CD4-positive, alpha-beta T cell treated with Interleukin-17A for 4 hours (primary cell): ENCODE data around the gene HP.
A peak's percentile ranks its signal among the peaks of the same experiment; 100 is the strongest.

Experiments
- DNase-seq: peaks from one replicate; pipeline ENCODE4 v3.0.0-alpha.2; 2020; ENCODE audit warnings: mixed read lengths

HP gene

DNA sequence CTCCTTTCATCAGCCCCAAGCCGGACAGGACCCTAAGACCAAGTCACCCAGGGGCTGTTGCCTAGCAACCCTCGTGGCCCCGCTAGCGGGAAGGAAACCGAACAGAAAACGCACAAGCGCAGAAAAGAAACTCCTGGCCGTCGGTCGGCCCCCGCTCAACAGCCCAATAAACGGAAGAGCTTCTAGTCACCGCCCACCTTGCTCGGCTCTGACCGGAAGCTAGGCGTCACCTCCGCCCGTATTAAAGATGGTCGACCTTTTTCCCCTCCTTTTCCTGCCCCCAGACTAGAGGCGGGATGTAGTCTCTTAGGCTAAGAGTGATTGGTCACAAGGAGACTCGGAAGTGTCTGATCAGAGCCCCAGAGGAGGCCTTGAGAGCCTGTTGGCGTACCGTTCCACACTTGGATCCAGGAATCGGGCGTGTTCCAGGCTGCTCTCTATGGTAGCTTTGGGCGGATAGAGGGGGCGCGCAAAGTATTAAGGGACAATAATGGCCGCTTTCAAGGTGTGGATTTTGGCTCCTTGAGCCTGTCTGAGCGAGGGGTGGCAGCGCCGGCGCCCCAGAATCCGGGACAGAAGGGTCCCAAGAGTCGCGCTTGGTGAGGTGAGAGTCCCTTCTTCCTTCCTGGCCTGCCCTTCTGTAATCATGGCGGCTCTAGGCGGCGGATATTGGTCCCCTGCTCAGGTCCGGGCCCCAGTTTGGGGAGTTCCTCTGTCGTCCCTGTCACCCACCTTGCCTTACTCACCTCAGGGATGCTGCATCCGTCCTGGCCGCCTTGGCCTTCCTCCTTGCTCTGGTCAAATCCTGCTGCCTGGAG, 39.4 kb downstream of the HP start, which contains the start of the genes DHX38 and TXNL4B:
DHX38 (plus strand) TSS at position 400 of the 818 bp plus-strand sequence. CDS start 2,311 bp downstream, outside the sequence.
TXNL4B (minus strand) TSS at position 173 of the 818 bp plus-strand sequence. CDS start 2,871 bp downstream, outside the sequence.
- DNase-seq: peak; percentile 92

DNA sequence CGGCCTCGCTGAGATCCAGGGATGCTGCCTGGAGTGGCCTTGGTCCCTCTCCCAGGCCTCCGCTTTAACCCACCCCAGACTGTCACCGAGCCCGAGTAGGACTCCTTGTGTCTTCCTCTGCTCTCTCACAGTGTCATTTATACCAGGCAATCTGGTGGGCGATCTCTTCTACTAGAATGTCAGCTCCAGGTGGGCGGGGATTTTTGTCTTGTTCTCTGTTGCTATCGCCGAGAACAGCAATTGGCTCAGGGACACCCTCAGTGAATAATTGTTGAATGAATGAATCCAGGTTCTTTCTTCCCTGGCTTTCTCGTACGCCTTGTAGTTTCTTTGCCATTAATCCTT, 39.9 kb downstream of the HP start:
- DNase-seq: no peak

DNA sequence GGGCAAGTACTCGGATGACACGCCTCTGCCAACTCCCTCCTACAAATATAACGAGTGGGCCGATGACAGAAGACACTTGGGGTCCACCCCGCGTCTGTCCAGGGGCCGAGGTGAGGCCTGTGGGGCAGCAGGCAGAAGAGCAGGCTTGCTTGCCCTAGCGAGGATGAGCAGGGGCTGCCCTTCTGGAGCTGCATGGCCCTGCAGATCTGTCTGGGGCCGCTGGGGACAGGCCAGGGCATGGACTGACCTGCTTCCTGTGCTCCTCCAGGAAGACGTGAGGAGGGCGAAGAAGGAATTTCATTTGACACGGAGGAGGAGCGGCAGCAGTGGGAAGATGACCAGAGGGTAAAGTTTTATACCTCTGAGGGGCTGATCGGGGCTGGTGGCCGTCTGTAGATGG, 44.6 kb downstream of the HP start:
- DNase-seq: no peak

DNA sequence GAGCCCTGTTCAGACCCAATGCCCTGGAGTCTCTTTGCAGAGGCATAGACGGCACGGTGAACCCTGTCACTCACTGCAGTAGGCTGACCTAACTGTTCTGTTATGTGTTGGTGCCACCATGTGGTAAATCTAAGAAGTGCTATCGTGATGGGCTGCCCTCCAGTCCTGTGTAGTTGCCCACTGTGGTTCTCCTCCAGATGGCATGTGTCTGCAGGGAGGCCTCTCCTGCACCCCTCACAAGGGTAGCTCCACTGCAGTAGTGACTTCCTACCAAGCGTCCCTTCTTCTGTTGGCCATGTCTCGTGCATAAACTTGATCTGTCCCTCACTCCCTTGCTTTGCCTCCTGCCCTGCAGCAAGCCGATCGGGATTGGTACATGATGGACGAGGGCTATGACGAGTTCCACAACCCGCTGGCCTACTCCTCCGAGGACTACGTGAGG, 45.1 kb downstream of the HP start:
- peak; percentile 31 for DNase-seq

DNA sequence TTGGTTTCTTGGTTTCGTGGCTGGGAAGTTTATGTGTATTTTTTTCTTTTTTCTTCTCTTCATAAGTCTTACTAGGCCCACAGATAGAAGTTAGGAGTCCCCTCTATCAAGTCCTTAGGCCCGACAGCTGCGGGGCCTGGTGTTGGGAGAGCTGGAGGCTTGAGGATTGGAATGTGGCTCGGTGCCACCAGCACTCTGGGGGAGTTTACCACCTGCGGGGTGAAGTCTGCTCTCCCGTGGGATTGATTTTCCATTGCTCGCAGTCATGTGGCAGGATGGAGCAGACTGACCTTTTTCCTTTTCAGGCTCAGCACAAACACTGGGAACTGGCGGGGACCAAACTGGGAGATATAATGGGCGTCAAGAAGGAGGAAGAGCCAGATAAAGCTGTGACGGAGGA, 46.9 kb downstream of the HP start:
- no peak for DNase-seq

DNA sequence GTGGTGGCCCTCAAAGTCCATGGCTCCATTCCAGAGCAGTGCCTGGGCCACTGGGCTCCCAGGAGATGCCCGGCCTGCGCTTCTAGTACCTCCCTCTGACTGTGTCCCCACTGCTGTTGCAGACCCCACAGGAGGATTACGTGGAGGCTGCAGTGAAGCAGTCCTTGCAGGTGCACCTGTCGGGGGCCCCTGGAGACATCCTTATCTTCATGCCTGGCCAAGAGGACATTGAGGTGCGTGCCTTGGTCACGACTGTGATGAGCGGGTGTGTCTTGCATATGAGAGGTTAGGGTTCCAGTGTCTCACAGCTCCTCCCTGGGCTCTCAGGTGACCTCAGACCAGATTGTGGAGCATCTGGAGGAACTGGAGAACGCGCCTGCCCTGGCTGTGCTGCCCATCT, 50.6 kb downstream of the HP start:
- DNase-seq: no peak

DNA sequence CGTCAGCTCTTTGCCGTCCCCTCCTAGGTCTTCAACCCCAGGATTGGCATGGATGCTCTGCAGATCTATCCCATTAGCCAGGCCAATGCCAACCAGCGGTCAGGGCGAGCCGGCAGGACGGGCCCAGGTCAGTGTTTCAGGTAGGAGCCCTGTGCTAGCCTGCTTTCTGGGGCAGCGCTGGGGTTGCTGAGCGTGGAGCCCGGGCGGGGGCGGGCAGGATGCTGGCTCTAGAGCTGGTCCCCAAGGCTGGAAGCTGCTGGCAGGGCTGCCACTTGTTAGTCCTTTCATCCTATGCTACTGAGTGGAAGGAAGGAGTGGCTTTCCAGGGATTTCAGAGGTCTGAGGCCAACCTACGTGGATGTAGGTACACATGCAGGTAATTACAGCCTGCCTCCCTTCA, 51.7 kb downstream of the HP start:
- DNase-seq: no peak

DNA sequence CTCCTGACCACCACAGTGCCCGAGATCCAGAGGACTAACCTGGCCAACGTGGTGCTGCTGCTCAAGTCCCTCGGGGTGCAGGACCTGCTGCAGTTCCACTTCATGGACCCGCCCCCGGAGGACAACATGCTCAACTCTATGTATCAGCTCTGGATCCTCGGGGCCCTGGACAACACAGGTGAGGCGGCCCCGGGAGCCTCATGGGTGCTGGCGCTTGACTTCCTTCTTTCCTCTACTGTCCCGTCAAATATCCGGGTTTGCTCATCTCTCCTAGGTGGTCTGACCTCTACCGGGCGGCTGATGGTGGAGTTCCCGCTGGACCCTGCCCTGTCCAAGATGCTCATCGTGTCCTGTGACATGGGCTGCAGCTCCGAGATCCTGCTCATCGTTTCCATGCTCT, 53.1 kb downstream of the HP start:
- no peak for DNase-seq

DNA sequence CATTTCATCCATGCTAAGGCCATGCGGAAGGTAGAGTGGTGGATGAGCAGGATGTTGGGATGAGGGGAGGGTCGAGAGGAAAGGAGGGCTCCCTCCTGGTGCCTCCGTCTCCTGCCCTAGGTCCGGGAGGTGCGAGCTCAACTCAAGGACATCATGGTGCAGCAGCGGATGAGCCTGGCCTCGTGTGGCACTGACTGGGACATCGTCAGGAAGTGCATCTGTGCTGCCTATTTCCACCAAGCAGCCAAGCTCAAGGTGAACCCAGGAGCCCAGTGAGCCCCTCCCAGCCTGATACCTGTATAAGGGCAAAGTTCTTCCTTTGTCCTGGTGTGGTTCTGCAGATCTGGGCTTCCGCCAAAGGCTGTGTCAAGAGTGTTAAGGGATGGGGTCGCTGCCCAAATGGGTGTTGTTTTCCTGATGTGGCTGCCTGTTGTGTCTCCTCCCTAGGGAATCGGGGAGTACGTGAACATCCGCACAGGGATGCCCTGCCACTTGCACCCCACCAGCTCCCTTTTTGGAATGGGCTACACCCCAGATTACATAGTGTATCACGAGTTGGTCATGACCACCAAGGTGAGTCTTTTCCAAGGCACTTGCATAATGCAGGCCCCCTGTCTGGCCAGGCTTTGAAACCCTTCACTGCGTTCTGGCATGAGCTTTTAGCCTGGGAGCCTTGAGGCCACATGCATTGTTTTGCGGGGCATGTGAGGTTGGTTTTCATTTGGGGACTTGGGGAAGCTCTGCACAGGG, 54.2 kb downstream of the HP start:
- DNase-seq: no peak

DNA sequence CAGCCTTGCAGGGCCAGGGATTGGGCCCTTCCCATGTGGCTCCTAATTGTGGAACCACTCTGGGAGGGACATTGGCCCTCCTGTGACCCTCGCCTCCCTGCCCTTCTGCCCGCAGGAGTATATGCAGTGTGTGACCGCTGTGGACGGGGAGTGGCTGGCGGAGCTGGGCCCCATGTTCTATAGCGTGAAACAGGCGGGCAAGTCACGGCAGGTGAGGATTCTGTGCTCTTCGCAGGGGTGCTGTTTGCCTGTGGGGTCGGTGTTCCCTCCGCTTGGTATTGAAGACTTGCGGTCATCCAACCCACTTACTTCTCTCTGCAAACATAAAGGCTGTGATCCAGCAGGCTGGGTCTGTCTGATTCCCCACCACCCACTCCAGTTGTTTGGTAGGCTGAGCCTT, 55.0 kb downstream of the HP start:
- no peak for DNase-seq

DNA sequence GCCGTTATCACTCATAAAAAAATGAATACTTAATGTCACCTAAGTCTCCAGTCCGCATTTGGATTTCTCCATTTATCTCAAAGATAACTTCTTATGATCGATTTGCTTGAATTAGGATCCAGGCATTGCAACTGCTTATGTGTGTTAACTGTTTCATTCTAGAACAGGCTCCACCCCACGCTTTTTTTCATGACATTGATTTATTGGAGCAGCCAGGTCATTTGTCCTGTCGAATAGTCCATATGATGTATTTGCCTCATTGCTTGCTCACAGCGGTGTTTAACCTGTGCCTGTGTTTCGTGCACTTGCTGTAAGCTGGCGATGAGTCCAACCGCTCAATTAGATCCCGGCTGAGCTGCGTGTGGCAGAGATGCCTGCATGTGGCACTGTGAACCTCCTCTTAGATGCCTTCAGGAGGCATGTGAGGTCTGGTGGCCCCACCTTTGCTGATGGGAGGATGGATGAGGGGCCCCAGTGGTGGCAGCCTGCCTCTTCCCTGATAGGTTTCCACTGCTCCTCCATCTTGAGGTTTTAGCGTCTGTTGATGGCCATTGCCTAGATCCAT, 55.7 kb downstream of the HP start:
- no peak for DNase-seq
